T-helper 2 cell treated with Interferon-gamma antibody and Interleukin-4, amounts not matched to agents 5 μg/mL and 100 μg/mL, for 36 hours (primary cell): ENCODE results near the gene TEAD1.
A peak's percentile ranks its signal among the peaks of the same experiment; 100 is the strongest.

Experiments
- DNase-seq: peaks from one replicate; pipeline ENCODE4 v3.0.0; 2021; ENCODE audit warnings: low spot score
- H3K27ac Mint-ChIP-seq: one replicate; pipeline ENCODE4 v1.8.0; 2021; ENCODE audit warnings: mild to moderate bottlenecking, mixed read lengths
- H3K27me3 Mint-ChIP-seq: one replicate; pipeline ENCODE4 v1.8.0; 2021; ENCODE audit warnings: low read depth, mixed read lengths
- H3K36me3 Mint-ChIP-seq: one replicate; pipeline ENCODE4 v1.8.0; 2021; ENCODE audit warnings: low read depth, mixed read lengths
- H3K4me1 Mint-ChIP-seq: one replicate; pipeline ENCODE4 v1.8.0; 2021; ENCODE audit warnings: low read depth, mixed read lengths
- H3K4me3 Mint-ChIP-seq: one replicate; pipeline ENCODE4 v1.8.0; 2022; ENCODE audit warnings: mild to moderate bottlenecking, moderate library complexity, mixed read lengths
- H3K9me3 Mint-ChIP-seq: one replicate; pipeline ENCODE4 v1.8.0; 2021; ENCODE audit warnings: mixed read lengths

TEAD1 gene

DNA sequence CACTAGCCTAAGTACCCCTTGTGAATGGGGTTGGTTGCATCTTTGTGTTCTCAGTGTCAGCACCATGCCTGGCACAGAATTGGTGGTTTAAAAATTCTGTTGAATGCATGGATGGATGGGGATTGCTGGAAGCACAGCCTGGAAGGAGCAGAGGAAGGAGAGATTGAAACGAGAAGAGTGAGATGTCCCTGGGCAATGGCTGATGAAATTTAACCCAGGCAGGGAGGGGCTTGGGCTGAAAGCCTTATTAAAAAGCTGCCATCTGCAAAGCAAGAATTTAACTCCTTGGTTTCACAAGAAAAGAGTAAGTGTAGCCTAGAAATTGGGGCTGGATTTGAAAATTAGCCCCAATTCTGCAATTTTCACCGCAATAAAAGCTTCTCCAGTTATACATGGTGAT is 126.7 kb downstream of the TEAD1 start:
- peaks cover 57% of the 10 kb centered on the region for H3K27me3 Mint-ChIP-seq
- H3K27ac Mint-ChIP-seq, result no peak overlapping the region
- H3K9me3 Mint-ChIP-seq, result no peaks in the 10 kb centered on the region
- no peaks in the 10 kb centered on the region for H3K4me1 Mint-ChIP-seq
- H3K4me3 Mint-ChIP-seq, result no peak overlapping the region
- H3K36me3 Mint-ChIP-seq, result no peaks in the 10 kb centered on the region
- no peak for DNase-seq

DNA sequence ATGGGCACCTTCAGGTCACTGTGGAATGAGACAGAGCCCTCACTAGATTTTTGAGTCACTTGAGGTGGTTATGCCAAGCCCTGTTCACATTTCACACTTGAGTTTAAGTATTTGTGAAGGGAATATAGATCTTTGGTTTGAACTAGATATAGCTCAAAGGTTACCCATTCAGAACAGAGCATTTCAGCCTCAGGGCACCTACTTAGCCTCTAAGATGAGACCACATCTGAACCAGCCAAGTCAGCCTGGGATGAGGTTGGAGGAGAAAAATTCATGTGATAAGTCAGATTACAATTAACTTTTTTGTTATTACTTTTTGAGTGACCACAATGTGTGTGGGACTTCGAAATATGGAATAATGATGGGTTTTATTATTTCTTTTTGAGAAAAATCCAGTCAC is 127.8 kb downstream of the TEAD1 start:
- Mint-ChIP-seq H3K4me3 (no peak overlapping the region), H3K27me3 (peaks cover 59% of the 10 kb centered on the region), H3K4me1 (no peaks in the 10 kb centered on the region), H3K9me3 (no peaks in the 10 kb centered on the region), H3K36me3 (no peaks in the 10 kb centered on the region), H3K27ac (no peak overlapping the region)
- DNase-seq, result no peak

DNA sequence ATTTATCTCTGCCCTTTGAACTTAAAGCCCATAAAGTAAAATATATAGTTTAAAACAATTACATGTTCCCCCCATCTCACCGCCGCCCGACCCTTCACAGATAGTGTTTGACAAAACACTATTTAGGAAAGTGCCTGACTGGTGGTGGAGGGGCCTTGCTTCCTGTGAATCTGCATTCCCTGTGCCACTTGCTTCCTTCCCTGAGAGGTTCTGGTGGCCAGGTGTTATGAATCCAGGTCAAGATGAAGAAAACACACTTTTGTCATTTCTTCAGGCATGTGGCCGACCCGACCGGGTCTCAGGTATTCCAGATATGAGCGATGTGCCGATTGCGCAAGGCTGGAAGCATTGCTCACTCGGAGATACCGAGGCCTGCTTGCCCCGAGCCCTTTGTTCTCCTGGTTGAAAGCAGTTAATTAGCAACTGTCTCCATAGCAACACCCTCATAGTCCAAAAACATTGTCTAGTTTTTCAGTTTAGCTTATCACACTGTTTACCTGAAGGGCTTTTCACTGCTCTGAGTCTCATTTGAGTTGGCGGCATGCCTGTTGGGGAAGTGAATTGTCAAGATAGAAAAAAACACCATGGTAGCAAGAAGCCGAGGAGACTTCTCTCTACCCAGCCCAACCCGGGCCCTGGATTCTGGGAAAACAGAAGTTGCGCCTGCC is 128.3 kb downstream of the TEAD1 start:
- no peak for DNase-seq
- H3K9me3 Mint-ChIP-seq, result no peaks in the 10 kb centered on the region
- H3K27me3 Mint-ChIP-seq, result peaks cover 56% of the 10 kb centered on the region
- no peak overlapping the region for H3K4me3 Mint-ChIP-seq
- H3K4me1 Mint-ChIP-seq, result no peaks in the 10 kb centered on the region
- no peak overlapping the region for H3K27ac Mint-ChIP-seq
- no peaks in the 10 kb centered on the region for H3K36me3 Mint-ChIP-seq

DNA sequence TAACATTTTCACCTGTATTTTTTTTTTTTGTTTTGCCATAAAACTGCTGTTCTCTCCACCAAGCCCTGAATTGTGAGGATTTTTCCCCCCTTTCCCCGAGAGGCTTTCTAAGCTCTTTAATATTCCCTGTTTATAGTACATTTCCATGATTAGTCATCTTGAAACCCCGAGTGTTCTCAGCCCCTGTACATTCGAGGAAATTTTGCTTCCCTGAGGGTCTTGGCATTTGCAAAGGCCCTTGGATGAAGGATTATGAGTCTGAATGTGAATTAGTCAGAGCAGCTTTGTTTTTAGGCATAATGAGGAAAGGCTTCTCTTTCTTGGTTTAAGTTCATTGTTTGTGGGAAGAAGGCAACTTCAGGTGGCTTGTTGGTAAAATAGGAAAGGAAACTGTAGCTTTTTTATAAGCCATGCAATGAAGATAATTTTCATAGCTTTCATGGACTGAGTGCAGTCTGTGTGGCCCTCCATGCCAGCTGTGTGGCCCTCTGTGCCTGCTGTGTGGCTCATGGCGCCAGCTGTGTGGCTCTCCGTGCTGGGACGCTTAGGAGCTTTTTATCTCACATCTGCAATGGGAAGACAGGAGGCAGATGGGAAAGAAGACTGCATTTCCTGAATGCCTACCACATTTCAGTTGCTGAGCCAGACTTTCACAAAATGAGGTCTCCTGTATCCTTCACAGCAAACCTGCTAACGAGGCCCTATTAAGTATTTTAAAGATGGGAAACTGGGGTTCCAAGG is 129.0 kb downstream of the TEAD1 start:
- H3K36me3 Mint-ChIP-seq, result no peaks in the 10 kb centered on the region
- no peak overlapping the region for H3K4me3 Mint-ChIP-seq
- H3K27ac Mint-ChIP-seq, result no peak overlapping the region
- peaks cover 5% of the 10 kb centered on the region for H3K4me1 Mint-ChIP-seq
- no peaks in the 10 kb centered on the region for H3K9me3 Mint-ChIP-seq
- peaks cover 50% of the 10 kb centered on the region for H3K27me3 Mint-ChIP-seq
- DNase-seq, result no peak

GRCh38 chr11:12806113-12806512 is 131.9 kb downstream of the TEAD1 start:
- H3K4me1 Mint-ChIP-seq, result peaks cover 19% of the 10 kb centered on the region
- no peak for DNase-seq
- no peaks in the 10 kb centered on the region for H3K9me3 Mint-ChIP-seq
- H3K27me3 Mint-ChIP-seq, result peaks cover 25% of the 10 kb centered on the region
- H3K4me3 Mint-ChIP-seq, result no peak overlapping the region
- no peak overlapping the region for H3K27ac Mint-ChIP-seq
- H3K36me3 Mint-ChIP-seq, result no peaks in the 10 kb centered on the region

GRCh38 chr11:12807621-12808020 is 133.4 kb downstream of the TEAD1 start:
- Mint-ChIP-seq H3K4me3 (no peak overlapping the region), H3K27ac (no peak overlapping the region), H3K27me3 (peaks cover 23% of the 10 kb centered on the region), H3K36me3 (no peaks in the 10 kb centered on the region), H3K9me3 (no peaks in the 10 kb centered on the region), H3K4me1 (peaks cover 30% of the 10 kb centered on the region)
- DNase-seq, result no peak

GRCh38 chr11:12808519-12808918 is 134.3 kb downstream of the TEAD1 start:
- Mint-ChIP-seq H3K4me1 (peaks cover 35% of the 10 kb centered on the region), H3K27ac (no peak overlapping the region), H3K4me3 (no peak overlapping the region), H3K9me3 (no peaks in the 10 kb centered on the region), H3K27me3 (peaks cover 26% of the 10 kb centered on the region), H3K36me3 (no peaks in the 10 kb centered on the region)
- no peak for DNase-seq

GRCh38 chr11:12809364-12809763 is 135.1 kb downstream of the TEAD1 start:
- Mint-ChIP-seq H3K27me3 (peaks cover 23% of the 10 kb centered on the region), H3K27ac (no peak overlapping the region), H3K4me3 (no peak overlapping the region), H3K4me1 (peaks cover 42% of the 10 kb centered on the region), H3K9me3 (no peaks in the 10 kb centered on the region), H3K36me3 (no peaks in the 10 kb centered on the region)
- no peak for DNase-seq

GRCh38 chr11:12809864-12810567 is 135.8 kb downstream of the TEAD1 start:
- Mint-ChIP-seq H3K4me3 (no peak overlapping the region), H3K36me3 (no peaks in the 10 kb centered on the region), H3K27ac (no peak overlapping the region), H3K9me3 (no peaks in the 10 kb centered on the region), H3K4me1 (peaks cover 49% of the 10 kb centered on the region), H3K27me3 (peaks cover 22% of the 10 kb centered on the region)
- no peak for DNase-seq

- H3K27ac Mint-ChIP-seq, result no peak overlapping the region
- no peak for DNase-seq
- H3K36me3 Mint-ChIP-seq, result no peaks in the 10 kb centered on the region
- H3K4me3 Mint-ChIP-seq, result no peak overlapping the region
- H3K4me1 Mint-ChIP-seq, result peaks cover 54% of the 10 kb centered on the region
- no peaks in the 10 kb centered on the region for H3K9me3 Mint-ChIP-seq
- H3K27me3 Mint-ChIP-seq, result peaks cover 20% of the 10 kb centered on the region
Measured at GRCh38 chr11:12810568-12810894, 136.3 kb downstream of the TEAD1 start.

DNA sequence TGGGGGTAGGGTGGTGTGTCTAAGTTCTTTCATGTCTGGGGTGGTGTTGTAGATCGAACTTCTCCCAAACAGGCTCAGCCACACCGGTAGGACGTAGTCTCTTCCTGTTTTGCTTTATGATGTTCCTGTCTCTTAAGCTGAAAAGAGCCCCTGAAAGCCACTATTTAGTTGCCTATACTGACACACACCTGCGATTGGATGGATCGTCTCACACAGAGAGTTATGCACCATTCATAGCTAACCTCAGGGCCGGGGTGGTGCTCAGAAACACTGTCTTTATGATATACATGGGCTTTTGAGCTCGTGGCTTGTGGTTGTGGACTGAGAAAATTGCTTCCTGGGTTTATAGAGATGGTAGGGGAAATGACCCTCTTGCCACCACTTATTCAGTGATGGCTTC is 137.6 kb downstream of the TEAD1 start:
- DNase-seq, result no peak
- H3K27me3 Mint-ChIP-seq, result peaks cover 20% of the 10 kb centered on the region
- peak overlapping the region; percentile 33 for H3K4me3 Mint-ChIP-seq
- peaks cover 58% of the 10 kb centered on the region for H3K4me1 Mint-ChIP-seq
- peak overlapping the region; percentile 29 for H3K27ac Mint-ChIP-seq
- no peaks in the 10 kb centered on the region for H3K36me3 Mint-ChIP-seq
- no peaks in the 10 kb centered on the region for H3K9me3 Mint-ChIP-seq

DNA sequence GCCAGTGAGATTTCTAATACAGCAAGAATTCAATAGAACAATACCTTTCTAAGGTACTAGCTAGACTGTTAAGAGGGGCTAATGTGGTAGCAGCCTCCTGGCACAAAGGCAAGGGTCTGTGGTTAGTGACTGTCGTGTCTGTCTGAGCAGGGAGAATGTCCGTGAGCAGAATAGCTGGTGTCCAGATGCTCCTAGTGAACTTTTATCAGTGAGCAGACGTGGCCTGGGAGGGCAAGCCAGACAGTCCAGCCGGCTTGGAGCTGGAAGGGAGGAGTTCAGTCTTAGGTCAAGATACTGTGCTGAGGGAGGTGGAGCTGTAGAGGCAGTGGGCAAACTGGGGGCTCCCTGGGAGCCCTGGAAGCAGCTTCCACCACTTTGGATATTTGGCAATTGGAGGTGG is 138.6 kb downstream of the TEAD1 start:
- Mint-ChIP-seq H3K4me3 (no peak overlapping the region), H3K9me3 (no peaks in the 10 kb centered on the region), H3K36me3 (no peaks in the 10 kb centered on the region), H3K4me1 (peaks cover 57% of the 10 kb centered on the region), H3K27ac (no peak overlapping the region), H3K27me3 (peaks cover 28% of the 10 kb centered on the region)
- DNase-seq, result no peak

GRCh38 chr11:12813371-12814225 is 139.4 kb downstream of the TEAD1 start:
- Mint-ChIP-seq H3K27me3 (peaks cover 34% of the 10 kb centered on the region), H3K4me1 (peaks cover 50% of the 10 kb centered on the region), H3K36me3 (no peaks in the 10 kb centered on the region), H3K27ac (no peak overlapping the region), H3K9me3 (no peaks in the 10 kb centered on the region), H3K4me3 (peak overlapping the region; percentile 57)
- DNase-seq, result no peak

GRCh38 chr11:12815129-12815480 is 140.9 kb downstream of the TEAD1 start:
- H3K27ac Mint-ChIP-seq, result no peak overlapping the region

More at GRCh38 chr11:12815129-12815480, 140.9 kb downstream of the TEAD1 start:
- Mint-ChIP-seq H3K4me3 (peak overlapping the region; percentile 57), H3K27me3 (peaks cover 36% of the 10 kb centered on the region), H3K4me1 (peaks cover 42% of the 10 kb centered on the region), H3K36me3 (no peaks in the 10 kb centered on the region), H3K9me3 (no peaks in the 10 kb centered on the region)
- DNase-seq, result no peak
